ENCODE measurements around the gene HINT2.

The HINT2 gene

DNA sequence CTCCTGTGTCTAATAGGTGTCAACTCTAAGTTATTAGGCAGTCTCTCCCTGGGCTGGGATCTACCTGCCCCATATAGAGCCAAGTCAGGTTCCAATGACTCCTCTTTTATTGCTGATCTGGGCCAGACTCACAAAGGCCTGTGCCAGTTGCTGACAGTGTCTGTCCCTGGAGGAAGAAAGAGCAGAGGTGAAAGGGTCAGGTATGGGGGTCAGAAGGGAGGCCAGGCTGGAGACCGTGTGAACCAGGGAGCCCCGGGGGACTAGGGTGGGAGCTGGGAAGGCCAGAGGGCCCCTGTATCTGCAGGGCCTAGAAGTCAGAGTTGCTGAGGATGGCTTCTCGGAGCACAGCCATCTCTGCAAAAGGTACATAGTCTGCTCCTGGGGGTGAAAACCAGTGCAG is 3.5 kb upstream of the HINT2 start:
- no peak overlapping the region for H3K27ac ChIP-seq
- no peak for TF ChIP-seq CTCF (conservative IDR thresholded peaks at IDR 0.05)
- TF ChIP-seq ZFX (IDR thresholded peaks at IDR 0.05): no peak

GRCh38 chr9:35816708-35817107 is 1.9 kb upstream of the HINT2 start:
- no peak; the same call in 1 of the 2 replicates for TF ChIP-seq CTCF (conservative IDR thresholded peaks at IDR 0.05)
- no peak for TF ChIP-seq ZFX (IDR thresholded peaks at IDR 0.05)
- H3K27ac ChIP-seq: no peak overlapping the region

DNA sequence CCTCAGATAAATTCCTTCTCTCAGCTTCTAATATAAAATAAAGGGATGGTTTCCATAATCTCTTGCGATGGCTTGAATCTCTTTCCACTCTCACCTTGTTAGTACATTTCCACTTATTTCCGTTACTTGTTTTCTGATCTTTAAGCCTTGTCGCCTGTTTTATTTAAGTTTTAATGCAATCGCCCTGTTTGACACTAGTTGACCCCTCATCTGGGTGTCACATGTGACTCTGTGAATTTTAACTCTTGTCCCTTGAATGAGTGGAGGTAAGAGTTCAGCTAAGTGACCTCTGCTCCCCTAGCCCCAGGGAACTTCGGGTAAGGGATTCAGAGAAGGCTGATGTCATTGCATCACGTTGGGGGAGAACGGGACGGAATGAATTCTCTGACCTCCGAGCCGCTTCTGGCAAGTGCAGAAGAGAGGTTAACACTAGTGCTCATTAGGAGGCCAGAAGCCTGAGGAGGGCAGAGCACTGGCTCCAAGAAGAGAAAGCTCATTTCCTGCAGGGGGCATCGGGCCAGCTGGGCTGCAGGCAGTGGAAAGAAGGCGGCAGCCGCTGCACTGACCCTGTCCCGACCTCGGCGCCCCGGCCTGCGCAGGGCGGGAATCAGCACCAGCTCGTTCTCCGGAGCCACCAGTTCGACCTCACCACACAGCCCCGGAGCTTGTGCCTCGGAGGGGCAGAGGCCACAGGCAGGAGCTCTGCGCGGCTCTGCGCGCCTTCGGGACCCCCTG is 569 bp downstream of the HINT2 start:
- peak; percentile 69 for TF ChIP-seq ZFX (IDR thresholded peaks at IDR 0.05)
- peak; percentile 15; the same call in 1 of the 2 replicates for TF ChIP-seq CTCF (conservative IDR thresholded peaks at IDR 0.05)
- H3K27ac ChIP-seq: peak overlapping the region; percentile 99

DNA sequence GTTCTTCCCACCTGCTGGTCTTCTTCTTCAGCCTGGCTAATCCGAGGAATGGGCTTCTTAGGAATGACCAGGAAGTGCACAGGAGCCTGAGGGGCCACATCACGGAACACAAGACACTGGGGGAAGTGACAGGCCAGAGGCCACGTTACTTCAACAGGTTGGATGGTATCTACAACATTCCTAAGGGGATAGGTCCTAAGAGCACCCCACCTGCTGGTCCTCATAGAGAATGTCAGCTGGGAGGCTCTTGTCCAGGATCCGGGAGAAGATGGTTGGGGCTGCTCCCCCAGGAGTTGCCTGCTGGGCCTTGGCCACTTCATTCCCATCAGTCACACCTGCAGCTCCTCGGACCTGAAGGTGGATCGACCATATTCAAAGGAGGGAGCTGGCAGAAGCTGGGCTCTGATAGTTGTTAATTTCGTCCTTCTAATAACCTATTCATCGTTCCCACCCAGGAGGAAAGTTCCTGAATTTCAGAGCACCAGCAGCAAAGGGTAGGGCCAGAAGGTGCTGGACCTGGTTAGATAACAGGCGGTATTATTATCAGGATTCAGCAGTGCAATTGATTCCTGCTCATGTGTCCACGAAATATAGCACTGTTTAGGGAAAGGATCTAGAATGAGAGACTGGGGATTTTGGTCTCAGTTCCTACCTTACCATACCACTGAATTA is 1.3 kb downstream of the HINT2 start:
- TF ChIP-seq CTCF (conservative IDR thresholded peaks at IDR 0.05) (peak; percentile 28; the same call in 1 of the 2 replicates), ZFX (IDR thresholded peaks at IDR 0.05) (no peak)
- peak overlapping the region; percentile 99 for H3K27ac ChIP-seq

- H3K27ac ChIP-seq: peak within 1 kb of the TSS; percentile 10
- TF ChIP-seq CTCF (conservative IDR thresholded peaks at IDR 0.05) (no peak), ZFX (IDR thresholded peaks at IDR 0.05) (no peak)
These were observed 2.7 kb downstream of the HINT2 start, which contains the start of gene SPAG8 for GRCh38 chr9:35812025-35812602. TSS of gene SPAG8 (minus strand) at chr9:35812262. CDS start at chr9:35812147, 115 bp downstream.

DNA sequence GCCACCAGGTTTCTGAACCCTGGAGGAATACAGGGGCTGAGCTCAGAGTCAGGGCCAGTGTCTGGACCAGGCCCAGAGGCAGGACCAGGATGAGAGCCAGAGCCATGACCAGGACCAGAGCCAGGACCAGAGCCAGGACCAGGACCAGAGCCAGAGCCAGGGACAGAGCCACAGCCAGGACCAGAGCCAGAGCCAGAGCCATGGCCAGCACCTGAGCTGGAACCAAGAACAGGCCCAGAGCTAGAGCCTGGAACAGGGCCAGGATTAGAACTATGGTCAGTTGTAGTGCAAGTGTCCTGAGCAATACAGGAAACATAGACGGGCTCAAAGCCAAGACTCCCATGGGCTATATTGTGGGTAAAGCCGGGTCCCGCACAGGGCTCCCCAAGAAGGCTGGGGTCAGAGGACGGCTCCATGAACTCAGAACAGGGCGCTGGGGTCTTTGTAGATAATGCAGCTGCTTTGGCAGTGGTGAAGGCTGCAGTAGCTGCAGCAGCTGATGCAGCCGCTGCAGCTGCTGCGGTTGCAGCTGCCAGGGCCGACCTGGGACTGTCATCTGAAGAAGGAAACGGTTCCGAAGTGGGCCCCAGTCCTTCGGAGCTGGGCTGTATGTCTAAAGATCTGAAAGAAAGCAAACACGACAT is 3.3 kb downstream of the HINT2 start:
- H3K27ac ChIP-seq: peak overlapping the region; percentile 10
- no peak for TF ChIP-seq ZFX (IDR thresholded peaks at IDR 0.05)

- no peak overlapping the region for H3K27ac ChIP-seq
- TF ChIP-seq ZFX (IDR thresholded peaks at IDR 0.05) (no peak), CTCF (conservative IDR thresholded peaks at IDR 0.05) (no peak)
These were observed 4.7 kb downstream of the HINT2 start for GRCh38 chr9:35810122-35810521.
